Measurements from ENCODE around the gene GNAQ.

GNAQ gene

GRCh38 chr9:77987081-77987656 is 44.4 kb downstream of the GNAQ start:
- Histone ChIP-seq H3K9ac (ENCODE audit: low read depth, low read length) (no peak overlapping the region), H3K4me1 (ENCODE audit: control insufficient read depth, insufficient read depth, low read length) (peaks cover 10% of the 10 kb centered on the region; the same call in 1 of the 2 replicates), H3K27ac (ENCODE audit: low read depth, low read length) (no peak overlapping the region), H3K4me3 (ENCODE audit: low read depth, low read length) (no peak overlapping the region), H3K36me3 (ENCODE audit: control insufficient read depth, insufficient read depth, low read length) (no peaks in the 10 kb centered on the region), H3K9me3 (ENCODE audit: control insufficient read depth, insufficient read depth, low read length) (0 out of 2 replicates have a peak, but pooled peaks cover 3% of the 10 kb centered on the region), H3K27me3 (ENCODE audit: control insufficient read depth, insufficient read depth, low read length) (no peaks in the 10 kb centered on the region)

- Histone ChIP-seq H3K27me3 (ENCODE audit: control insufficient read depth, insufficient read depth, low read length) (no peaks in the 10 kb centered on the region), H3K27ac (ENCODE audit: low read depth, low read length) (no peak overlapping the region), H3K4me1 (ENCODE audit: control insufficient read depth, insufficient read depth, low read length) (peaks cover 15% of the 10 kb centered on the region; the same call in 1 of the 2 replicates), H3K36me3 (ENCODE audit: control insufficient read depth, insufficient read depth, low read length) (no peaks in the 10 kb centered on the region), H3K9ac (ENCODE audit: low read depth, low read length) (no peak overlapping the region), H3K4me3 (ENCODE audit: low read depth, low read length) (no peak overlapping the region), H3K9me3 (ENCODE audit: control insufficient read depth, insufficient read depth, low read length) (no peaks in the 10 kb centered on the region)
Measured at GRCh38 chr9:77985996-77986395, 45.6 kb downstream of the GNAQ start.

DNA sequence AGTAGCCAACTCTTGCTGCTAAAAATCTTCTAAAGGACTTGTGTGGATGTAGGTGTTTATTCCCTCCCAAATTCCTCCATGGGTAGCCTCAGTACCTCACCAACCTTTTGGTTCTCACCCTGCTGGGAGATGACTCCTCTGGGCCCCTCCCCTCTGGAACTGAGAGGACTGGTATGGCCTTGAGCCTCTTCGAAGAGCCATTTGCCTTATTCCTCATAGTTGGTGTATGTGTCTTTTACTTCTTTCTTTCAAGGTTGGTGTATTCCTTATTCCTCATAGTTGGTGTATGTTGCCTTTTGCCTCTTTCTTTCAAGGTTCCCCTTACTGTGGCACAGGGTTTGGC is 48.3 kb downstream of the GNAQ start:
- no peak overlapping the region for H3K27ac ChIP-seq (ENCODE audit: low read depth, low read length)
- no peaks in the 10 kb centered on the region for H3K9me3 ChIP-seq (ENCODE audit: control insufficient read depth, insufficient read depth, low read length)
- no peaks in the 10 kb centered on the region for H3K36me3 ChIP-seq (ENCODE audit: control insufficient read depth, insufficient read depth, low read length)
- no peak overlapping the region for H3K4me3 ChIP-seq (ENCODE audit: low read depth, low read length)
- no peak overlapping the region for H3K9ac ChIP-seq (ENCODE audit: low read depth, low read length)
- H3K4me1 ChIP-seq (ENCODE audit: control insufficient read depth, insufficient read depth, low read length): peaks cover 18% of the 10 kb centered on the region
- H3K27me3 ChIP-seq (ENCODE audit: control insufficient read depth, insufficient read depth, low read length): no peaks in the 10 kb centered on the region

GRCh38 chr9:77982581-77983319 is 48.9 kb downstream of the GNAQ start:
- no peaks in the 10 kb centered on the region for H3K36me3 ChIP-seq (ENCODE audit: control insufficient read depth, insufficient read depth, low read length)
- H3K27ac ChIP-seq (ENCODE audit: low read depth, low read length): no peak overlapping the region
- H3K9me3 ChIP-seq (ENCODE audit: control insufficient read depth, insufficient read depth, low read length): no peaks in the 10 kb centered on the region
- no peaks in the 10 kb centered on the region for H3K27me3 ChIP-seq (ENCODE audit: control insufficient read depth, insufficient read depth, low read length)
- H3K9ac ChIP-seq (ENCODE audit: low read depth, low read length): no peak overlapping the region
- H3K4me3 ChIP-seq (ENCODE audit: low read depth, low read length): no peak overlapping the region
- H3K4me1 ChIP-seq (ENCODE audit: control insufficient read depth, insufficient read depth, low read length): peaks cover 19% of the 10 kb centered on the region

- no peaks in the 10 kb centered on the region for H3K27me3 ChIP-seq (ENCODE audit: control insufficient read depth, insufficient read depth, low read length)
- no peaks in the 10 kb centered on the region for H3K9me3 ChIP-seq (ENCODE audit: control insufficient read depth, insufficient read depth, low read length)
- peaks cover 24% of the 10 kb centered on the region for H3K4me1 ChIP-seq (ENCODE audit: control insufficient read depth, insufficient read depth, low read length)
- H3K27ac ChIP-seq (ENCODE audit: low read depth, low read length): no peak overlapping the region
- H3K9ac ChIP-seq (ENCODE audit: low read depth, low read length): no peak overlapping the region
- no peak overlapping the region for H3K4me3 ChIP-seq (ENCODE audit: low read depth, low read length)
- no peaks in the 10 kb centered on the region for H3K36me3 ChIP-seq (ENCODE audit: control insufficient read depth, insufficient read depth, low read length)
Measured at GRCh38 chr9:77981907-77982306, 49.7 kb downstream of the GNAQ start.

DNA sequence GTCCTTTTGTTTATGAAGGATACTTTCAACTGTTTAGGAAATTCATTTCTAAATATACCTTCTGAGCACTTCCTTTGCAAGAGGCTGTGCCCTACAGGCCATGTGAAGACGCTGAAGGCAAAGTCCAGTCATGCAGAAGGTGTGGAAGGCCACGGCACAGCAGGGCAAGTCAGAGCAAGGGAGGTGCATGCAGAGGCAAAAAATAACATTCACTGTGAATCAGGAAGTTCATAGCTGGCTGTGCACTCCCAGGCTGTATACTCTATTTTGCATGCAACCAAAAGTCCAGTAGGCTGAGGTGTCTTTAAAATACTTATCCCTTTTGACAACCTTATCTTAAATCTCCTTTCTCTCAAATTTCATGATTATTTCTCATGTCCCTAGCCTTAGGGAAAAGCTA is 50.3 kb downstream of the GNAQ start:
- H3K9ac ChIP-seq (ENCODE audit: low read depth, low read length): no peak overlapping the region
- H3K4me1 ChIP-seq (ENCODE audit: control insufficient read depth, insufficient read depth, low read length): peaks cover 24% of the 10 kb centered on the region
- H3K27ac ChIP-seq (ENCODE audit: low read depth, low read length): no peak overlapping the region
- H3K9me3 ChIP-seq (ENCODE audit: control insufficient read depth, insufficient read depth, low read length): no peaks in the 10 kb centered on the region
- no peak overlapping the region for H3K4me3 ChIP-seq (ENCODE audit: low read depth, low read length)
- no peaks in the 10 kb centered on the region for H3K27me3 ChIP-seq (ENCODE audit: control insufficient read depth, insufficient read depth, low read length)
- H3K36me3 ChIP-seq (ENCODE audit: control insufficient read depth, insufficient read depth, low read length): no peaks in the 10 kb centered on the region

DNA sequence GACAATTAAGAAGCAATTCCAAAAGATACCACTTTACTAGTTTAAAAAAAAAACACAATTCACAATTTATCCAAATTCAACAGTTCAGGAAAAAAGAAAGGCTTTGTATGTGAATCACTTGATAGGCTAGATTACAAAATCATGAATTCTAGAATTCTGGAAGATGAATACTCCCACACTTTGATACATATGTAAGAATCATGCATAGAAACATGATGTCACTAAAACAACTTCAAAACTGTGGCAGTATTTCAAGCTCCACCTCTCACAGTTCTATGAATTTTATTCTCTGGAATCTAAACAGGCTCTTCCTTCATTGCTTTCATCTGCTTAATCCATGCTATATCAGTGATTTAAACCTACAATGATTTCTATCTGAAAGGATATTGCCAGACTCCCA is 51.0 kb downstream of the GNAQ start:
- H3K9me3 ChIP-seq (ENCODE audit: control insufficient read depth, insufficient read depth, low read length): no peaks in the 10 kb centered on the region
- no peak overlapping the region for H3K27ac ChIP-seq (ENCODE audit: low read depth, low read length)
- no peak overlapping the region for H3K9ac ChIP-seq (ENCODE audit: low read depth, low read length)
- H3K4me3 ChIP-seq (ENCODE audit: low read depth, low read length): no peak overlapping the region
- H3K36me3 ChIP-seq (ENCODE audit: control insufficient read depth, insufficient read depth, low read length): no peaks in the 10 kb centered on the region
- no peaks in the 10 kb centered on the region for H3K27me3 ChIP-seq (ENCODE audit: control insufficient read depth, insufficient read depth, low read length)
- peaks cover 24% of the 10 kb centered on the region for H3K4me1 ChIP-seq (ENCODE audit: control insufficient read depth, insufficient read depth, low read length)

GRCh38 chr9:77978086-77978781 is 53.4 kb downstream of the GNAQ start:
- Histone ChIP-seq H3K36me3 (ENCODE audit: control insufficient read depth, insufficient read depth, low read length) (no peaks in the 10 kb centered on the region), H3K4me1 (ENCODE audit: control insufficient read depth, insufficient read depth, low read length) (peaks cover 25% of the 10 kb centered on the region), H3K27me3 (ENCODE audit: control insufficient read depth, insufficient read depth, low read length) (no peaks in the 10 kb centered on the region), H3K9ac (ENCODE audit: low read depth, low read length) (no peak overlapping the region), H3K4me3 (ENCODE audit: low read depth, low read length) (no peak overlapping the region), H3K9me3 (ENCODE audit: control insufficient read depth, insufficient read depth, low read length) (no peaks in the 10 kb centered on the region), H3K27ac (ENCODE audit: low read depth, low read length) (no peak overlapping the region)

DNA sequence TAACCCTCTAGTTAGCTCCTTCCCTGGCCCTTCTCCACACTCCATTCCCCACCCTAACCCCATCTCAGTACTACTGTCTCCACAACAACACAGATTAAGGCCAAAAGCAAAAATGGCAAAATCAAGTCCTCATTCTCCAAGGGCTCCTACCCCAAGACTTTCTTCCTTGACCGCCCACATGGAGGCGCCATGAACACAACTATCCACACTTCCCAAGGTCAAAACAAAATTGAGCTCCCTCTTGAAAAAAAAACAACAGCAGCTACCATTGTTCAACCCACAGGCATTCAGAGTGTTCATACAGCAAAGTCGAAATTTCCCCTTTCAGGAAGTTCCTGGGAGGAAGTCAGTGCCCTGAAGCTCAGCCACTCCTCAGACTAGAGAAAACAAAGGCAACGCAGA is 54.4 kb downstream of the GNAQ start:
- H3K9me3 ChIP-seq (ENCODE audit: control insufficient read depth, insufficient read depth, low read length): no peaks in the 10 kb centered on the region
- no peak overlapping the region for H3K4me3 ChIP-seq (ENCODE audit: low read depth, low read length)
- peaks cover 25% of the 10 kb centered on the region for H3K4me1 ChIP-seq (ENCODE audit: control insufficient read depth, insufficient read depth, low read length)
- H3K36me3 ChIP-seq (ENCODE audit: control insufficient read depth, insufficient read depth, low read length): no peaks in the 10 kb centered on the region
- peak overlapping the region; percentile 68 for H3K27ac ChIP-seq (ENCODE audit: low read depth, low read length)
- H3K9ac ChIP-seq (ENCODE audit: low read depth, low read length): no peak overlapping the region
- H3K27me3 ChIP-seq (ENCODE audit: control insufficient read depth, insufficient read depth, low read length): no peaks in the 10 kb centered on the region

DNA sequence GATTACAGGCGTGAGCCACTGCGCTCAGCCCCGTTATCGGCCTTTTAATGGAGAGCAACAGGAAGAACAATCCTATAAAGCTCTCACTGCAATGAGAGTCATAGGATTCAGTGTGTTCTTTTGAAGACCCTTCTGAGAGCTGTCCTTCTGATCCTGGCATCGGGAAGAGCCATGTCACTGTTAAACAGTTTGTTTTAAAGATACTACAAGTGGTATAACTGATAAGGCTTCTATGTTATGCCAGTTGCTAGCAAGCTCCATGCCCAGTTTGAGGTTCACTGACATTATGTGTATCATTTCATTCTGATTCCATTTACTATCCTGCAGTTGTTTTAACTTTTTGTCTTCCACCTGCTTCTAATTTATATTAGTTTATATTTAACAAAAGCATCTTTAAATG is 55.8 kb downstream of the GNAQ start:
- no peak overlapping the region for H3K9ac ChIP-seq (ENCODE audit: low read depth, low read length)
- no peaks in the 10 kb centered on the region for H3K27me3 ChIP-seq (ENCODE audit: control insufficient read depth, insufficient read depth, low read length)
- peaks cover 21% of the 10 kb centered on the region for H3K4me1 ChIP-seq (ENCODE audit: control insufficient read depth, insufficient read depth, low read length)
- H3K4me3 ChIP-seq (ENCODE audit: low read depth, low read length): no peak overlapping the region
- H3K27ac ChIP-seq (ENCODE audit: low read depth, low read length): no peak overlapping the region
- no peaks in the 10 kb centered on the region for H3K36me3 ChIP-seq (ENCODE audit: control insufficient read depth, insufficient read depth, low read length)
- no peaks in the 10 kb centered on the region for H3K9me3 ChIP-seq (ENCODE audit: control insufficient read depth, insufficient read depth, low read length)

DNA sequence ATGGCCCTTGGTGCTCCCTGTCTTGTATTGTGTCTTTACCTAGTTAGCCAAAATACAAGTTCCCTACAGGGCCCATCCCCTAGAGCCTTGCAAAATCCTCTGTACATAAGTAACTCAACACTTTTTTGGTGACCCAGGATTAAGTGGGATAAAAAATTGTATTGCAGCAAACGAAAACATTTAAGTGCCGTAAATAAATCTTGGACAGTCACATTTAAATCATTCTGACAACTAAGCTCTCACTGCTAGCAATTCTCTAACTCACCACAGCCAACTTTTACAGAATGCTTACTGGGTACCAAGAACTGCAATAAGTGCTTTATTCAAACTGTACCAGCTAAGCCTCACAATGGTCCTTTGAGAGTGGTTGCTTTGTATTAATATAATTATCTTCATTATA is 56.6 kb downstream of the GNAQ start:
- Histone ChIP-seq H3K27me3 (ENCODE audit: control insufficient read depth, insufficient read depth, low read length) (no peaks in the 10 kb centered on the region), H3K4me1 (ENCODE audit: control insufficient read depth, insufficient read depth, low read length) (peaks cover 20% of the 10 kb centered on the region)

More for the DNA sequence above, 56.6 kb downstream of the GNAQ start:
- Histone ChIP-seq H3K9ac (ENCODE audit: low read depth, low read length) (no peak overlapping the region), H3K9me3 (ENCODE audit: control insufficient read depth, insufficient read depth, low read length) (no peaks in the 10 kb centered on the region), H3K4me3 (ENCODE audit: low read depth, low read length) (no peak overlapping the region), H3K27ac (ENCODE audit: low read depth, low read length) (no peak overlapping the region), H3K36me3 (ENCODE audit: control insufficient read depth, insufficient read depth, low read length) (no peaks in the 10 kb centered on the region)
